WTC11 (cell line): ENCODE data around the gene MEGF6. TPM values are rescaled to one million over a fixed set of nuclear protein-coding genes. Genes with fewer than 3 reads are reported as not detected.

ENCODE experiments used
- ATAC-seq: fragments of 200-7000 bp; cut with Tn5 transposase; 2 replicates; pipeline ENCODE4 v1.10.0; 2021; ENCODE audit warnings: mild to moderate bottlenecking, moderate library complexity
- CTCF ChIA-PET: fragments of 300-600 bp; sonication (Branson Sonifier 250); formaldehyde crosslinking; loops from one replicate; lab custom pipeline; 2021; ENCODE audit warnings: antibody characterized with exemption; lab: Charles Lee
- POLR2A ChIA-PET: fragments of 350-600 bp; sonication (Branson Sonifier 250); formaldehyde crosslinking; loops from one replicate; lab custom pipeline; 2021; ENCODE audit warnings: antibody characterized with exemption; lab: Charles Lee
- DNase-seq: peaks from one replicate; pipeline ENCODE4 v3.0.0; 2021; ENCODE audit warnings: low spot score
- H3K27ac Mint-ChIP-seq: 2 replicates; pipeline ENCODE4 v1.8.0; 2021; ENCODE audit warnings: mixed read lengths
- H3K27me3 Mint-ChIP-seq: 2 replicates; pipeline ENCODE4 v1.8.0; 2021; ENCODE audit warnings: low read depth, mild to moderate bottlenecking, moderate library complexity, mixed read lengths
- H3K36me3 Mint-ChIP-seq: 2 replicates; pipeline ENCODE4 v1.8.0; 2021; ENCODE audit warnings: mixed read lengths
- H3K4me1 Mint-ChIP-seq: 2 replicates; pipeline ENCODE4 v1.8.0; 2022; ENCODE audit warnings: mixed read lengths
- H3K4me3 Mint-ChIP-seq: 2 replicates; pipeline ENCODE4 v1.8.0; 2021; ENCODE audit warnings: mild to moderate bottlenecking, moderate library complexity, mixed read lengths
- H3K9me3 Mint-ChIP-seq: 2 replicates; pipeline ENCODE4 v1.8.0; 2021; ENCODE audit warnings: mixed read lengths
- ATF1 ChIP-seq: sonication (generic); formaldehyde crosslinking; IDR thresholded peaks from 2 replicates; pipeline ENCODE4 v1.8.1; 2023; ENCODE audit warnings: mild to moderate bottlenecking, moderate library complexity, missing genetic modification reagents
- GRHL2 ChIP-seq: fragments of 250-450 bp; sonication (Bioruptor Pico); IDR thresholded peaks from 2 replicates; pipeline ENCODE4 v1.8.0; 2022; ENCODE audit warnings: mild to moderate bottlenecking, moderate library complexity; ENCODE audit not compliant: insufficient replicate concordance, severe bottlenecking
- HMGA2 ChIP-seq: fragments of 250-450 bp; sonication (Bioruptor Pico); IDR thresholded peaks from 2 replicates; pipeline ENCODE4 v1.4.0; 2021; ENCODE audit warnings: mild to moderate bottlenecking, moderate library complexity
- MAX ChIP-seq: sonication (generic); formaldehyde crosslinking; IDR thresholded peaks from 2 replicates; pipeline ENCODE4 v1.8.0; 2022; ENCODE audit warnings: mild to moderate bottlenecking, missing genetic modification reagents
- MYBL2 ChIP-seq: sonication (generic); formaldehyde crosslinking; IDR thresholded peaks from 2 replicates; pipeline ENCODE4 v1.8.1; 2023; ENCODE audit warnings: mild to moderate bottlenecking, moderate library complexity, missing genetic modification reagents
- NR1H2 ChIP-seq: sonication (generic); formaldehyde crosslinking; IDR thresholded peaks from 2 replicates; pipeline ENCODE4 v1.9.0; 2021; ENCODE audit warnings: mild to moderate bottlenecking, moderate library complexity, missing genetic modification reagents
- OVOL2 ChIP-seq: fragments of 250-450 bp; sonication (Bioruptor Pico); IDR thresholded peaks from 2 replicates; pipeline ENCODE4 v1.9.0; 2021; ENCODE audit warnings: mild to moderate bottlenecking, borderline replicate concordance
- PRDM15 ChIP-seq: sonication (generic); formaldehyde crosslinking; IDR thresholded peaks from 2 replicates; pipeline ENCODE4 v1.8.0; 2022; ENCODE audit warnings: missing genetic modification reagents
- SP1 ChIP-seq: sonication (generic); formaldehyde crosslinking; conservative IDR thresholded peaks from 2 replicates; pipeline ENCODE4 v1.8.1; 2022; ENCODE audit warnings: missing genetic modification reagents
- TEAD1 ChIP-seq: sonication (generic); formaldehyde crosslinking; IDR thresholded peaks from 2 replicates; pipeline ENCODE4 v1.8.0; 2022; ENCODE audit warnings: mild to moderate bottlenecking, missing genetic modification reagents
- ZNF121 ChIP-seq: sonication (generic); formaldehyde crosslinking; IDR thresholded peaks from 2 replicates; pipeline ENCODE4 v1.8.0; 2023; ENCODE audit warnings: missing genetic modification reagents
- ZNF396 ChIP-seq: fragments of 250-450 bp; sonication (Bioruptor Pico); IDR thresholded peaks from 2 replicates; pipeline ENCODE4 v1.8.0; 2021; ENCODE audit warnings: mild to moderate bottlenecking, moderate library complexity, borderline replicate concordance
- ZNF416 ChIP-seq: fragments of 250-450 bp; sonication (Bioruptor Pico); IDR thresholded peaks from 2 replicates; pipeline ENCODE4 v1.9.0; 2021; ENCODE audit warnings: mild to moderate bottlenecking, inconsistent platforms
- ZNF423 ChIP-seq: fragments of 250-450 bp; sonication (Bioruptor Pico); IDR thresholded peaks from 2 replicates; pipeline ENCODE4 v2.1.2; 2022; ENCODE audit warnings: mild to moderate bottlenecking, moderate library complexity
- total RNA-seq: library from RNA; stranded (reverse); gene quantifications from 3 replicates; pipeline ENCODE4 v1.2.3, GENCODE V29; 2021
- TF ChIP-seq, protein P1 (sequence below): sonication (generic); formaldehyde crosslinking; conservative IDR thresholded peaks from 2 replicates; pipeline ENCODE4 v1.8.1; 2023; ENCODE audit warnings: mild to moderate bottlenecking, low read depth, missing genetic modification reagents, moderate library complexity
- TF ChIP-seq, protein P2 (sequence below): sonication (generic); formaldehyde crosslinking; IDR thresholded peaks from 2 replicates; pipeline ENCODE4 v1.8.1; 2023; ENCODE audit warnings: mild to moderate bottlenecking, moderate library complexity, missing genetic modification reagents

Gene MEGF6
- total RNA-seq, 1 experiment from 2014 or later = 24.9 TPM

DNA sequence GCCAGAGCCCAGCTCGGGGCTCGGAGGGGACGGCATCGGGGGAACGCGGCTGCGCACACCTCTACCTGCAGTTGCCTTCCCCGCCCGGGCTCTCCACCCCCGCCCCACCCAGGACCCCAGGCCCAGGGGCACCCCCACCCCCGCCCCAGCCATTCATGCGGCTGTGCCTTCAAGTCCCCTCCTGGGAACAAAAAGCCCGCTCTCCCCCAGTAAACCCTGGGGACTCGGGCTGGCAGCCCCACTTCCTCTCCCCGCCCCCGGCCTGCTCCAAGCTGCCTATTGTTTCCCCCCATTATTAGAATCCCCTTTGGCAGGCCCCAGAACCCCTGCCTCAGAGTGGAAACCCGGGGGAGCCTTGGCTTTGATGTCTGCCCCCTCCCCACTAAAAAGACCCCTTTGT lies 18.0 kb downstream of the MEGF6 start:
- Mint-ChIP-seq H3K4me3 (no peak overlapping the region), H3K4me1 (peaks cover 17% of the 10 kb centered on the region)
- CTCF ChIA-PET = interaction anchor here (0.6 to 5.4 kb wide), 11 partner anchors 9 to 1394 kb away, joined by 3 to 65 read pairs (median 4); no protein-coding TSS in a partner anchor
- TF ChIP-seq HMGA2 (CRISPR knock-in tag) = no peak
- TF ChIP-seq ATF1 (CRISPR knock-in tag) = no peak
- no peak for TF ChIP-seq TEAD1 (CRISPR knock-in tag)
- TF ChIP-seq, protein P1, sequence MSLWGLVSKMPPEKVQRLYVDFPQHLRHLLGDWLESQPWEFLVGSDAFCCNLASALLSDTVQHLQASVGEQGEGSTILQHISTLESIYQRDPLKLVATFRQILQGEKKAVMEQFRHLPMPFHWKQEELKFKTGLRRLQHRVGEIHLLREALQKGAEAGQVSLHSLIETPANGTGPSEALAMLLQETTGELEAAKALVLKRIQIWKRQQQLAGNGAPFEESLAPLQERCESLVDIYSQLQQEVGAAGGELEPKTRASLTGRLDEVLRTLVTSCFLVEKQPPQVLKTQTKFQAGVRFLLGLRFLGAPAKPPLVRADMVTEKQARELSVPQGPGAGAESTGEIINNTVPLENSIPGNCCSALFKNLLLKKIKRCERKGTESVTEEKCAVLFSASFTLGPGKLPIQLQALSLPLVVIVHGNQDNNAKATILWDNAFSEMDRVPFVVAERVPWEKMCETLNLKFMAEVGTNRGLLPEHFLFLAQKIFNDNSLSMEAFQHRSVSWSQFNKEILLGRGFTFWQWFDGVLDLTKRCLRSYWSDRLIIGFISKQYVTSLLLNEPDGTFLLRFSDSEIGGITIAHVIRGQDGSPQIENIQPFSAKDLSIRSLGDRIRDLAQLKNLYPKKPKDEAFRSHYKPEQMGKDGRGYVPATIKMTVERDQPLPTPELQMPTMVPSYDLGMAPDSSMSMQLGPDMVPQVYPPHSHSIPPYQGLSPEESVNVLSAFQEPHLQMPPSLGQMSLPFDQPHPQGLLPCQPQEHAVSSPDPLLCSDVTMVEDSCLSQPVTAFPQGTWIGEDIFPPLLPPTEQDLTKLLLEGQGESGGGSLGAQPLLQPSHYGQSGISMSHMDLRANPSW (CRISPR knock-in tag) = no peak
- no peak for TF ChIP-seq GRHL2 (CRISPR knock-in tag)
- no peak for TF ChIP-seq MAX
- TF ChIP-seq ZNF396 (CRISPR knock-in tag) = no peak
- TF ChIP-seq, protein P2, sequence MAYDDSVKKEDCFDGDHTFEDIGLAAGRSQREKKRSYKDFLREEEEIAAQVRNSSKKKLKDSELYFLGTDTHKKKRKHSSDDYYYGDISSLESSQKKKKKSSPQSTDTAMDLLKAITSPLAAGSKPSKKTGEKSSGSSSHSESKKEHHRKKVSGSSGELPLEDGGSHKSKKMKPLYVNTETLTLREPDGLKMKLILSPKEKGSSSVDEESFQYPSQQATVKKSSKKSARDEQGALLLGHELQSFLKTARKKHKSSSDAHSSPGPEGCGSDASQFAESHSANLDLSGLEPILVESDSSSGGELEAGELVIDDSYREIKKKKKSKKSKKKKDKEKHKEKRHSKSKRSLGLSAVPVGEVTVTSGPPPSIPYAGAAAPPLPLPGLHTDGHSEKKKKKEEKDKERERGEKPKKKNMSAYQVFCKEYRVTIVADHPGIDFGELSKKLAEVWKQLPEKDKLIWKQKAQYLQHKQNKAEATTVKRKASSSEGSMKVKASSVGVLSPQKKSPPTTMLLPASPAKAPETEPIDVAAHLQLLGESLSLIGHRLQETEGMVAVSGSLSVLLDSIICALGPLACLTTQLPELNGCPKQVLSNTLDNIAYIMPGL (CRISPR knock-in tag) = no peak
- TF ChIP-seq, all 79 proteins: peak for 0
- Mint-ChIP-seq H3K27ac (no peak overlapping the region), H3K36me3 (no peaks in the 10 kb centered on the region), H3K27me3 (no peaks in the 10 kb centered on the region), H3K9me3 (no peaks in the 10 kb centered on the region)
- POLR2A ChIA-PET = no interaction called here
- ATAC-seq = no peak
- no peak for DNase-seq

DNA sequence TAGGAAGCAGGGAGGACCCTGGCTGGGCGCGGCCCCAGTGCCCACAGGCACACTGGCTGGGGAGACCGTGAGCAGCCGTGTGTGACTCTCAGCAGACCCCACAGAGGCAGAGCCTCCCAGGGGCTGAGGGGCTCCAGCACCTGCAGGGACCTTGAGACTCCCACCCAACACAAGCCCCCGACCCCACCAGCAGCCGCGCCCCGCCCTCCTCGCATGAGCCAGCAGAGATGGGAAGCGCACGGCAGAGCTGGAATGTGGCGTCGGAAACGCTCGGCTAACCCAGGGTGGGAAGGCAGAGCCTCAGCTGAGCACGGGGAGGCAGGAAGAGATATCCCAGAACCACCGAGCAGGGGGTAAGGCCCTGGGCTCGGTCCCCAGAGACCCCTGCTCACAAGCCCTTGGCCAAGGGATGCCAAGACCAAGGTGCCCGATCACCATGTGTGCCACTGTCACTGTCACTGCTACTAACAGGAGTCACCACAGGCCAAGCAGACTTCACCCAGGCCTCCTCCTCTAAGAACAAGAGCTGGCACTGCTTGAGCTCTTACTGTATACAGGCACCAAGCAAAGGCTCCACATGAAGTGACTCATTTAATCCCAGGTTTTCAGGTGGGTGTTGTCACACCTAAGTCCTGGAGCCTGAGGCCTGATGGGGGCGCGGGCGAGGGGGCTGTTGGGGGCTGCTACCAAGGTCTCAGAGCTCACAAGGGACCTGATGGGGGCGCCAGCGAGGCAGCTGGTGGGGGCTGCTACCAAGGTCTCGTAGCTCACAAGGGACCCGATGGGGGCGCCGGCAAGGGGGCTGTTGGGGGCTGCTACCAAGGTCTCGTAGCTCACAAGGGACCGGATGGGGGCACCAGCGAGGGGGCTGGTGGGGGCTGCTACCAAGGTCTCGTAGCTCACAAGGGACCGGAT lies 20.1 kb downstream of the MEGF6 start:
- H3K4me1 Mint-ChIP-seq = peaks cover 6% of the 10 kb centered on the region
- peak; percentile 33 for ATAC-seq
- no peaks in the 10 kb centered on the region; the same call in 1 of the 2 replicates for H3K36me3 Mint-ChIP-seq
- no peaks in the 10 kb centered on the region for H3K9me3 Mint-ChIP-seq
- TF ChIP-seq TEAD1 (CRISPR knock-in tag) (no peak), ZNF416 (CRISPR knock-in tag) (no peak), MYBL2 (CRISPR knock-in tag) (no peak), NR1H2 (CRISPR knock-in tag) (no peak), ZNF423 (CRISPR knock-in tag) (no peak), ZNF121 (CRISPR knock-in tag) (no peak), OVOL2 (no peak), SP1 (CRISPR knock-in tag) (no peak)
- no peak overlapping the region for H3K4me3 Mint-ChIP-seq
- peak; percentile 79 for DNase-seq
- no peak overlapping the region for H3K27ac Mint-ChIP-seq
- no peaks in the 10 kb centered on the region for H3K27me3 Mint-ChIP-seq
- ChIA-PET CTCF (interaction anchor here (0.5 to 5.4 kb wide), 34 partner anchors 9 to 1209 kb away, joined by 3 to 65 read pairs (median 4); no protein-coding TSS in a partner anchor), POLR2A (no interaction called here)

DNA sequence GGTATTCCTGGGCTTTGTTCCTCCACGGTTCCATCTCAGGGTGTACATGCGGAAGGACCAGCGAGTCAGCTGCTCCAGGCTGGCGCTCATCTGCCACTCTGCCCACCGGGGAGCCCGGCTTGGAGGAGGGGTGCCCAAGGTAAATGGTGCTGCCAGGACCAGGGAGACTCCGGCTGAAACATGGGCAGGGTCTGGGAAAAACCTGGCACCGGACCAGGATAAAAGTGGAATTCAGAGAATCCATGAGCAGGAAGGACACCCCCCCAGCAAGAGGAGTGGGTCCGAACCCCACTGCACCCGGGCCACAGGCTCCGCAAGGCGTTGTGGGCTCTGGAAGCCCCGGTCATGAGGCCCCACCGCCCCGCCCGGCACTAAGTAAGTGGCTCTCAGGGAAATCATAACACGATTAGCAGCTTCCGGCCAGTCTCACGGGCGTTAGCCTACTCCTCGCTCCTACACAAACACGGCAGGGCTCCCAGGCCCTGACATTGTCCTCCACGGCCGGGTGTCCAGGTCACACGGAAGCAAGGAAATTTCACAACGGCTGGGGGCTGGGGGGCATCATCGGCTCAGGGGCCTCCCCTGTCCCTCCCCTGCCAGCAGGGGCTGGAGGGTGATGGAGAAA lies 21.1 kb downstream of the MEGF6 start:
- Mint-ChIP-seq H3K9me3 (no peaks in the 10 kb centered on the region), H3K27ac (peak overlapping the region; percentile 41; the same call in 1 of the 2 replicates), H3K36me3 (no peaks in the 10 kb centered on the region; the same call in 1 of the 2 replicates), H3K27me3 (no peaks in the 10 kb centered on the region), H3K4me1 (peaks cover 6% of the 10 kb centered on the region), H3K4me3 (no peak overlapping the region)
- DNase-seq = no peak
- CTCF ChIA-PET = interaction anchor here (0.7 to 5.4 kb wide), 9 partner anchors 9 to 309 kb away, joined by 3 to 65 read pairs (median 6); no protein-coding TSS in a partner anchor
- POLR2A ChIA-PET = no interaction called here
- ATAC-seq = no peak
- TF ChIP-seq PRDM15 (CRISPR knock-in tag) (peak; percentile 94), MAX (no peak)
- TF ChIP-seq, all 79 proteins: peak for 1
